GM10266 (cell line): ENCODE measurements around the gene C5orf15.

Source experiments
- DNase-seq: peaks from one replicate; pipeline ENCODE4 v3.0.0; 2012; ENCODE audit errors: extremely low spot score
- CTCF ChIP-seq: IDR thresholded peaks from 2 replicates; pipeline ENCODE4 v1.5.1; 2012; ENCODE audit warnings: mild to moderate bottlenecking, low read depth; ENCODE audit not compliant: control insufficient read depth, insufficient read depth; ENCODE audit errors: missing control alignments

The C5orf15 gene

GRCh38 chr5:133952729-133953567, 15.5 kb downstream of the C5orf15 start:
- TF ChIP-seq CTCF, result no peak
- DNase-seq, result no peak

GRCh38 chr5:133950821-133951612, 17.4 kb downstream of the C5orf15 start:
- no peak for DNase-seq
- TF ChIP-seq CTCF, result no peak

GRCh38 chr5:133948721-133949120, 19.7 kb downstream of the C5orf15 start:
- TF ChIP-seq CTCF, result no peak
- no peak for DNase-seq

GRCh38 chr5:133947431-133947841, 21.0 kb downstream of the C5orf15 start:
- TF ChIP-seq CTCF, result no peak
- no peak for DNase-seq

- no peak for TF ChIP-seq CTCF
- no peak for DNase-seq
These were observed 22.9 kb downstream of the C5orf15 start for GRCh38 chr5:133945568-133945967.

GRCh38 chr5:133944263-133945185, 23.9 kb downstream of the C5orf15 start:
- TF ChIP-seq CTCF, result peak; percentile 78
- DNase-seq, result peak; percentile 48
